Measurements from ENCODE around the gene EEA1. TPM values are rescaled to one million over a fixed set of nuclear protein-coding genes. Genes with fewer than 3 reads are reported as not detected.

Gene EEA1
- total RNA-seq, 2 experiments from 2014 or later = 3.0 to 11.9 TPM

- Histone ChIP-seq H4K20me1 (ENCODE audit: insufficient read depth, low read length) (no peaks in the 10 kb centered on the region), H3K9me2 (ENCODE audit: insufficient read depth, low read length) (no peaks in the 10 kb centered on the region), H2AFZ (ENCODE audit: low read length) (no peak overlapping the region), H3K4me1 (ENCODE audit: insufficient read depth, low read length, poor library complexity, severe bottlenecking) (no peaks in the 10 kb centered on the region), H3K4me3 (ENCODE audit: low read depth, low read length, poor library complexity, severe bottlenecking) (no peak overlapping the region), H3K27ac (ENCODE audit: low read depth, low read length, poor library complexity, severe bottlenecking) (no peak overlapping the region), H3K36me3 (ENCODE audit: insufficient read depth, low read length) (no peaks in the 10 kb centered on the region), H3K4me2 (ENCODE audit: low read length) (no peak overlapping the region), H3K9me3 (ENCODE audit: low read length) (no peaks in the 10 kb centered on the region), H3K79me2 (ENCODE audit: insufficient read depth, low read depth, low read length) (no peaks in the 10 kb centered on the region)
- no peak for DNase-seq (ENCODE audit: low spot score)
- TF ChIP-seq CTCF (conservative IDR thresholded peaks at IDR 0.05; ENCODE audit: low read length) (no peak), EZH2phosphoT487 (IDR thresholded peaks at IDR 0.05; ENCODE audit: borderline replicate concordance, low read depth, low read length) (no peak)
- ChIA-PET CTCF (ENCODE audit: unreplicated experiment) (no interaction called here), POLR2A (interaction anchor here (0.8 kb wide), 2 partner anchors 11 to 15 kb away, joined by 3 to 6 read pairs; no protein-coding TSS in a partner anchor)
- no TSS peak for BruUV-seq (replicated peaks)
- intact Hi-C loops (cut with micrococcal nuclease; ENCODE audit: unreplicated experiment) = no loop called here
Measured at GRCh38 chr12:92722897-92723296, 206.2 kb downstream of the EEA1 start.

- Histone ChIP-seq H4K20me1 (ENCODE audit: insufficient read depth, low read length) (no peaks in the 10 kb centered on the region), H3K4me1 (ENCODE audit: insufficient read depth, low read length, poor library complexity, severe bottlenecking) (no peaks in the 10 kb centered on the region), H3K9me3 (ENCODE audit: low read length) (no peaks in the 10 kb centered on the region), H3K79me2 (ENCODE audit: insufficient read depth, low read depth, low read length) (no peaks in the 10 kb centered on the region), H3K4me3 (ENCODE audit: low read depth, low read length, poor library complexity, severe bottlenecking) (no peak overlapping the region), H3K27ac (ENCODE audit: low read depth, low read length, poor library complexity, severe bottlenecking) (no peak overlapping the region), H3K36me3 (ENCODE audit: insufficient read depth, low read length) (no peaks in the 10 kb centered on the region), H3K4me2 (ENCODE audit: low read length) (no peak overlapping the region), H3K9me2 (ENCODE audit: insufficient read depth, low read length) (no peaks in the 10 kb centered on the region), H2AFZ (ENCODE audit: low read length) (no peak overlapping the region)
- BruUV-seq (replicated peaks) = no TSS peak
- CTCF ChIA-PET (ENCODE audit: unreplicated experiment) = no interaction called here
- TF ChIP-seq CTCF (conservative IDR thresholded peaks at IDR 0.05; ENCODE audit: low read length) (no peak), EZH2phosphoT487 (IDR thresholded peaks at IDR 0.05; ENCODE audit: borderline replicate concordance, low read depth, low read length) (no peak)
- intact Hi-C loops (cut with micrococcal nuclease; ENCODE audit: unreplicated experiment) = no loop called here
- POLR2A ChIA-PET = interaction anchor here (0.6 kb wide), 1 partner anchor 552 kb away, joined by 7 read pairs; no protein-coding TSS in a partner anchor
- DNase-seq (ENCODE audit: low spot score) = no peak
Measured at GRCh38 chr12:92721656-92722055, 207.4 kb downstream of the EEA1 start.

DNA sequence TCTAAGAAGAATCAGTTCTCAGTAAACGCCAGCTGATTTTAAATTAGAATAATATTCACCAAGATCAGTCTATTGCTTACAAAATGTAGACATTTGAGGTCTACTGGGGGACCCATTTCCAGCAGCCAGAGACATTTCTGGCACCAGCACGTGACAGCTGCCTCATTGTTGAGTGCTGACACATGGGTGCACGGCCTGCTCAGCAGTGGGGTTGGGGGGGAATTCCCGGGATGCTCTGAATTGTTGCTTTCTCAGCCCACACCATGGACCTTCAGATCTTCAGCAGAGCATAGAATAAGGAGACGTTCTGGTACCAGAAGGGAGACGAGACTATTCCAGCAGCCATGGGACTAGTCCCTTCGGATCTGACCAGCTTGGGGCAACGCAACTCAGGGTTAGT is 208.0 kb downstream of the EEA1 start:
- no peaks in the 10 kb centered on the region for H3K4me1 ChIP-seq (ENCODE audit: insufficient read depth, low read length, poor library complexity, severe bottlenecking)
- H3K4me3 ChIP-seq (ENCODE audit: low read depth, low read length, poor library complexity, severe bottlenecking) = no peak overlapping the region
- no peak overlapping the region for H3K4me2 ChIP-seq (ENCODE audit: low read length)
- CTCF ChIA-PET (ENCODE audit: unreplicated experiment) = no interaction called here
- H3K27ac ChIP-seq (ENCODE audit: low read depth, low read length, poor library complexity, severe bottlenecking) = no peak overlapping the region
- H3K9me3 ChIP-seq (ENCODE audit: low read length) = no peaks in the 10 kb centered on the region
- DNase-seq (ENCODE audit: low spot score) = no peak
- H3K36me3 ChIP-seq (ENCODE audit: insufficient read depth, low read length) = no peaks in the 10 kb centered on the region
- no peak overlapping the region for H2AFZ ChIP-seq (ENCODE audit: low read length)
- H4K20me1 ChIP-seq (ENCODE audit: insufficient read depth, low read length) = no peaks in the 10 kb centered on the region
- H3K79me2 ChIP-seq (ENCODE audit: insufficient read depth, low read depth, low read length) = no peaks in the 10 kb centered on the region
- TF ChIP-seq EZH2phosphoT487 (IDR thresholded peaks at IDR 0.05; ENCODE audit: borderline replicate concordance, low read depth, low read length) (no peak), CTCF (conservative IDR thresholded peaks at IDR 0.05; ENCODE audit: low read length) (no peak)
- intact Hi-C loops (cut with micrococcal nuclease; ENCODE audit: unreplicated experiment) = no loop called here
- BruUV-seq (replicated peaks) = no TSS peak
- POLR2A ChIA-PET = interaction anchor here (0.6 kb wide), 1 partner anchor 553 kb away, joined by 7 read pairs; no protein-coding TSS in a partner anchor
- H3K9me2 ChIP-seq (ENCODE audit: insufficient read depth, low read length) = no peaks in the 10 kb centered on the region

Small RNA genes lying within 50 kb of the gene (small RNA-seq; reads per million reads assigned to genes)
- gene RNU6-1329P = 0.57 reads per million, percentile 14 among the genes with 10 or more reads in this experiment

Other genes with a start within 250 kb of the EEA1 start
- not detected in 2 replicates for gene PLEKHG7, start 226.3 kb downstream of the EEA1 start, total RNA-seq (2014; rRNA removed; shearing (Covaris generic))
- gene PLEKHG7, start 226.3 kb downstream of the EEA1 start, total RNA-seq (2022) = 0.29 TPM in 1 of 2 replicates, not detected in the other